ENCODE data around the gene FIZ1.

The FIZ1 gene

DNA sequence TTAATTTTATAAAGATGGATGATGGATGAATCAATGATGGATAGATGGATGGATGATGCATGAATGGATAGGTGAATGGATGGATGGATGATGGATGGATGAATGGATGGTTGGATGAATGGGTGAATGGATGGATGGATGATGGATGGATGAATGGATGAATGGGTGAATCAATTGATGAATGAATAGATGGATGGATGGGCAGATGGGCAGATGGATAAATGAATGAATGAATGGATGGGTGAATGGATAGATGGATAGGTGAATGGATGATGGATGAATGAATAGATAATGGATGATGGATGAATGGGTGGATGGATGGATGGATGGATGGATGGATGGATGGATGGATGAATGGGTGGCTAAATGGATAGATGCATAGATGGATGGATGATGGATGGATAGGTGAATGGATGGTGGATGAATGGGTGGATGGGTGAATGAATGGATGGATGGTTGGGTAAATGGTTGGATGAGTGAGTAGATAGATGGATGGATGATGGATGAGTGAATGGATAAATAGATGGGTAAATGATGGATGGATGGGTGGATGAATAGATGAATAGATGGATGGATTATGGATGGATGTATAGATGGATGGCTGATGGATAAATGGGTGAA lies 31.5 kb downstream of the FIZ1 start:
- DNase-seq, result no peak

- DNase-seq, result no peak
Observed at GRCh38 chr19:55566823-55567222, 32.5 kb downstream of the FIZ1 start.

DNA sequence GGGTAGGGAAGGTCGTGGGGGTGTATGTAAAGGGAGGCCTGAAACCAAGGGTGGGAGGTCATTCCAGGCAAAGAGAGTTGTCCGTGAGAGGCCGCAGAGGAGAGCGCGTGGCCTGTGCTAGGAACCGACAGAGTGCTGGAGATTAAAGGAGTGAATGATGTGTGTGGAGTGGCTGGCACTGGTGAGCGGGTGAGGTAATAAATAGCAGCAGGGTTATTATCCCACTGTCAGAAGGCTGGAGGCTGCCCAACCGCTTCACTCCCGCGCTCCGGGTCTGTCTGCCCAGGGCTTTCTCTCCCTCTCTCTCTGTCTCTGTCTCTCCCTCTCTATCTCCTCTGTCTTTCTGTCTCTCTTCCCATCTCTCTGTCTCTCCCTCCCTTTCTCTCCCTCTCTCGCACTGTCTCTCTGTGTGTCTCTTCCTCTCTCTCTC lies 36.0 kb downstream of the FIZ1 start:
- DNase-seq, result no peak

DNA sequence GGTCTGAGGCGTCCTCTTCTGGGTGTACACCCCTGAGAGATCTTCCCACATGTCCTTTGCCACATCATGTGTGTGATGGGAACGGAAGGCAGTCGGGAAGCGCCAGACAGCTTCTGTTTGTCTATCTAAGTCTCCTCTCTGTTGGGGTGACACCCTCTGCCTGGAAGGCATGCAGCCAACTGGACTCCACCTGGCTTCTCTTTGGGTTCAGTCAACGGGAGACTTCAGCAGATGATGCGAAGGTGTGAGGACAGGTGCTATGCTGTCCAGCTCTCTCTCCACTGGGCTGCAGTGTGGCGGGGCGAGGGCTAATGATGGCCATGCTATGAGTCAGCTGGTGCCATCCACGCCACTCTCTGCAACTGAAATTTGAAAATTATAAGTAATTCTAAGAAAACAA lies 39.6 kb downstream of the FIZ1 start:
- DNase-seq, result no peak

- no peak for DNase-seq
Observed at GRCh38 chr19:55554741-55555152, 44.6 kb downstream of the FIZ1 start.

DNA sequence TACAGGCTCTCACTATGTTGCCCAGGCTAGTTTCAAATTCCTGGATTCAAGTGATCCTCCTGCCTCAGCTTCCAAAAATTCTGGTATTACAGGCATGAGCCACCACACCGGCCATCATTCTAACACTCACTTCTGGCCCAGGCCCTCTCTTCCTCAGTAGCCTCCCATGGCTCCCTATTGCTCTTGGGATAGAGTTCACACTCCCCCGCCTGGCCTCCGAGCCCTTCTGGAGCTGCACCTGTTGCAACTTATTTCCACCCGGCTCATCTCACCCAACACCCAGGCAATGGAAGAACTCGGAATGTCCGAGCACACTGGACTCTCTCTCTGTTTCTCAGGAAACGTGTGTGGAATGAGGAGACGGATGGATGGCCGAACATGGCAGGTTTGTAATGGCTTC lies 45.0 kb downstream of the FIZ1 start:
- DNase-seq, result no peak

GRCh38 chr19:55553217-55554182 lies 45.8 kb downstream of the FIZ1 start:
- no peak for DNase-seq

GRCh38 chr19:55552620-55553019 lies 46.7 kb downstream of the FIZ1 start:
- no peak for DNase-seq

DNA sequence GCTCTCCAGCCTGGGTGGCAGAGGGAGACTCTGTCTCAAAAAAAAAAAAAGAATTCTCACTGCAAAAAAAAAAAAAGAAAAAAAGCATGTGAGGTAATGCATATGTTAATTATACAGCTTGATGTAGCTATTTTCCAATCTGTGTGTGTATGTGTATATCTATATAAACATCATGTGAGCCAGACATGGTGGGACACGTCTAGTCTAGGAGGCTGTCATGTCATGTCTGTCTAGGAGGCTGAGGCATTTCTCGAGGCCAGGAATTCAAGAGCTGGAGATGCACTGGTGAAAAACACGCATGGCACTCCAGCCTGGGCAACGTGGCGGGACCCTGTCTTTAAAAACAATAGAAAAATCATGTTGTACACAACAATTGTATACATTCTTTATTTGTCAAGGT lies 47.1 kb downstream of the FIZ1 start:
- DNase-seq, result no peak

DNA sequence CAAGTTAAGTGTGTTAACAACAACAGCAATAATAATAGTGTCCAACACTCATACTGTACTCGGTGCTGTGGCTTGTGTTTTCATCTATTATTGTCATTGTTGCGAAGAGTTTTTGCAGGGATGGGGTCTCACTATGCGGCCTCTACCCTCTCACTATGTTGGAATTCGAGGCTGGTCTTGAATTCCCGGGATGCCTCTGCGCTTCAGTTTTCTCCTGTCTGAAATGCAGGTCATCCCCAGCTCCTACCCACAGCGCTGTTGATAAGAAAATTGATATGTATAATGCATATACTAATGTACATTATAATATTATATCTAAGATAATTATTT lies 49.0 kb downstream of the FIZ1 start:
- DNase-seq, result no peak

- no peak for DNase-seq
Observed at GRCh38 chr19:55549500-55550320, 49.6 kb downstream of the FIZ1 start.

DNA sequence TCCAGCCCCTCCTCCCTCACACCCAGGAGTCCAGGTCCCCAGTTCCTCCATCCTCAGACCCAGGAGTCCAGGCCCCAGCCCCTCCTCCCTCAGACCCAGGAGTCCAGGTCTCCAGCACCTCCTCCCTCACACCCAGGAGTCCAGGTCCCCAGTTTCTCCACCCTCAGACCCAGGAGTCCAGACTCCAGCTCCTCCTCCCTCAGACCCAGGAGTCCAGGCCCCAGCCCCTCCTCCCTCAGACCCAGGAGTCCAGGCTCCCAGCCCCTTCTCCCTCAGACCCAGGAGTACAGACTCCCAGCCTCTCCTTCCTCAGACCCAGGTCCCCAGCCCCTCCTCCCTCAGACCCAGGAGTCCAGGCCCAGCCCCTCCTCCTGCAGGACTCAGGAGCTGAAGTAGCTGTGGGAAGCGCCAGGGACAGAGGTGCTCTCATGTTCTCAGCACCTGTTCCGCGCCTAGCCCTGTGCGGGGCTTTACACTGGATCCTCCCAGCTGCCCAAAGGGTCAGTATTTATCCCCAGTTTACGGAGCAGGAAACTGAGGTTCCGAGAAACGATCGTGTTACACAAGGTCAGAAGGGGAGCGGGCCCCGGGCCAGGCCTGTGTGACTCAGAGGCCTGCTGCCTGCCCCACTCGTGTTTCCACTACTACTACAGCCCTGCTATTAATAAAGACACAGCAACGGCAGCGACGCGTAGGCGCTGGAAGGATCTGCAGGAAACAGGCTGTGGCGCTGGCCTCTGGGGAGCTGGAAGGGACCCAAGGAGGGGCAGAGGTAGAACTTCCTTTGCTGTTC lies 52.3 kb downstream of the FIZ1 start:
- no peak for DNase-seq

- no peak for DNase-seq
Observed at GRCh38 chr19:55546011-55546410, 53.3 kb downstream of the FIZ1 start.

- DNase-seq, result no peak
Observed at GRCh38 chr19:55545443-55545842, 53.9 kb downstream of the FIZ1 start, which contains the start of gene SBK3. Gene SBK3 (minus strand): TSS chr19:55545543. CDS start chr19:55545543, 0 bp downstream.

DNA sequence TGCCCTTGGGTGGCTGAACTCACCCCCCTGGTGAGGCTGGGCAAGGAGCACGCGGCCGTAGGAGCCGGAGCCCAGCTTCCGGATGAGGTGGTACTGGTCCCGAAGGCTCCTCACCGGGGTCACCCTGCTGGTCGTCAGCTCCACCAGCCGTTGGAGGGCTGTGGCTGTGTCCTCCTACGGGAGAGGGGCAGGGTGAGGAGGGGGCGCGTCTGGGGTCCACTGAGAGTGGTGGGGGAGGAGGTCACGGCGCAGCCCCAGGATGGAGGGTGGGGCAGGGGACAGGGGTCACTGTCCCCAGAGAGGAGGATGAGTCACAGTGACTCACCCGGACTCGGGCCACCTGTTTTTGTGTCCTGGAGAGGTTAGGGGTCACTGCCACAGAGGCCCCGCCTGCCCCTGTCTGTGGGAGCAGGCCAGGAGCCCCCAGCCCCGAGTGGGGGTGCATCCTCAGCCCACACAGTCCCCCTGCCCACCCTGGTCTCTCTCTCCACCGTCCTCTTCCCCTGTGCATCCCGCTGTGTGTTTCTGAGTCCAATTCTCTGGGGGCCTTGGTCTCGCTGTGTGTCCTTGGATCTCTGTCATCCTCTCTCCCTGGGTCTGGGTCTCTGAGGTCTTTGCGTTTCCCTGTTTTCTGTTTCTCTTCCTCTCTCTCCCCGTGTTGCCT lies 54.4 kb downstream of the FIZ1 start:
- DNase-seq, result no peak

DNA sequence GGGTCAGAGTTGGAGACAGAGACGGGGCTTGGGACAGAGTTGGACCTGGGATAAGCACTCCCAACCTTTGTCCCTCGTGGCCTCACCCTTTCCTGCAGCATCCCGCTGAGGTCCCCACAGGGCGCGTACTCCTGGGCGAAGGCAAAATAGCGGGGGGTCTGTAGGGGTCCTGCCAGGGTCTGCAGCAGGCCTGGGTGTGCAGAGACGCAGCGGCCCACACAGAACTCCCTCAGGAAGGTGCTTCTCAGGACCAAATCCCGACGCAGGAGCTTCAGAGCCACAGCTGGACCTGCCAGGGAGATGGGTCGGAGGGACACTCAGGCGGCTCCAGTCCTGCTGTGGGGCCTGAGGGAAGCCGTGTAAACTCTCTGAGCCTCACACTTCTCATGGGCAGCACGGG lies 55.3 kb downstream of the FIZ1 start:
- DNase-seq, result no peak

- no peak for DNase-seq
Observed at GRCh38 chr19:55543567-55543966, 55.8 kb downstream of the FIZ1 start.

GRCh38 chr19:55542292-55542855 lies 56.9 kb downstream of the FIZ1 start:
- DNase-seq, result no peak
